BE2C (cell line): ENCODE data around the gene SH3TC2.

Experiments used
- DNase-seq: peaks from one replicate; pipeline ENCODE4 v3.0.0-alpha.2; 2020
- H3K27me3 ChIP-seq: fragments of 250-450 bp; sonication (Bioruptor Pico); 2 replicates; pipeline ENCODE4 v1.5.1; 2020; ENCODE audit warnings: mild to moderate bottlenecking
- H3K36me3 ChIP-seq: fragments of 250-450 bp; sonication (Bioruptor Pico); 2 replicates; pipeline ENCODE4 v1.5.1; 2020; ENCODE audit warnings: mild to moderate bottlenecking
- H3K4me1 ChIP-seq: fragments of 250-450 bp; sonication (Bioruptor Pico); 2 replicates; pipeline ENCODE4 v1.5.1; 2020
- H3K4me3 ChIP-seq: 2 replicates; pipeline ENCODE4 v1.5.1; 2011; ENCODE audit warnings: low read depth, low read length
- H3K9me3 ChIP-seq: fragments of 250-450 bp; sonication (Bioruptor Pico); 2 replicates; pipeline ENCODE4 v1.5.1; 2020
- TF ChIP-seq, protein P1 (sequence below): IDR thresholded peaks from 2 replicates; pipeline ENCODE4 v1.5.1; 2012; ENCODE audit warnings: mild to moderate bottlenecking, low read depth, low read length

SH3TC2 gene

DNA sequence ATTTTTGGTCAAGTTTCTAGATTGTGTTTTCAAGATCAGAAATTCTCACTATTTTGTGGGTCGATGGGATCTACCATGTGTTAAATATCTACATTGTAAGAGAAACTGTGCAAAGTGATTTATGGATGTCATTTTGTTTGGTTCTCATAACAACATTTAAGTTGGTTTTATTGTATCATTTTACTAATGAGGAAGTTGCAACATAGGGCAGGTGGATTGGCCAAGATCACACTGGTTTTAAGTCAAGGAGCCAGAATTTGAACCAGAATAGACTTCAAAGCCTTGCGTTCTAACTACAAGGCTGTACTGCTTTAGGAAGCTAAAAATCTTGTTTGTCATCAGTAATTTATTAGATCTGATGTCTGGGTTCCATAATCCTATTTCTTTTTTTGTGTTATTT lies 23.4 kb downstream of the SH3TC2 start:
- DNase-seq, result no peak
- Histone ChIP-seq H3K27me3 (no peaks in the 10 kb centered on the region), H3K4me3 (no peak overlapping the region), H3K36me3 (no peaks in the 10 kb centered on the region), H3K9me3 (no peaks in the 10 kb centered on the region), H3K4me1 (peaks cover 17% of the 10 kb centered on the region)
- TF ChIP-seq, protein P1, sequence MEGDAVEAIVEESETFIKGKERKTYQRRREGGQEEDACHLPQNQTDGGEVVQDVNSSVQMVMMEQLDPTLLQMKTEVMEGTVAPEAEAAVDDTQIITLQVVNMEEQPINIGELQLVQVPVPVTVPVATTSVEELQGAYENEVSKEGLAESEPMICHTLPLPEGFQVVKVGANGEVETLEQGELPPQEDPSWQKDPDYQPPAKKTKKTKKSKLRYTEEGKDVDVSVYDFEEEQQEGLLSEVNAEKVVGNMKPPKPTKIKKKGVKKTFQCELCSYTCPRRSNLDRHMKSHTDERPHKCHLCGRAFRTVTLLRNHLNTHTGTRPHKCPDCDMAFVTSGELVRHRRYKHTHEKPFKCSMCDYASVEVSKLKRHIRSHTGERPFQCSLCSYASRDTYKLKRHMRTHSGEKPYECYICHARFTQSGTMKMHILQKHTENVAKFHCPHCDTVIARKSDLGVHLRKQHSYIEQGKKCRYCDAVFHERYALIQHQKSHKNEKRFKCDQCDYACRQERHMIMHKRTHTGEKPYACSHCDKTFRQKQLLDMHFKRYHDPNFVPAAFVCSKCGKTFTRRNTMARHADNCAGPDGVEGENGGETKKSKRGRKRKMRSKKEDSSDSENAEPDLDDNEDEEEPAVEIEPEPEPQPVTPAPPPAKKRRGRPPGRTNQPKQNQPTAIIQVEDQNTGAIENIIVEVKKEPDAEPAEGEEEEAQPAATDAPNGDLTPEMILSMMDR, result no peak

DNA sequence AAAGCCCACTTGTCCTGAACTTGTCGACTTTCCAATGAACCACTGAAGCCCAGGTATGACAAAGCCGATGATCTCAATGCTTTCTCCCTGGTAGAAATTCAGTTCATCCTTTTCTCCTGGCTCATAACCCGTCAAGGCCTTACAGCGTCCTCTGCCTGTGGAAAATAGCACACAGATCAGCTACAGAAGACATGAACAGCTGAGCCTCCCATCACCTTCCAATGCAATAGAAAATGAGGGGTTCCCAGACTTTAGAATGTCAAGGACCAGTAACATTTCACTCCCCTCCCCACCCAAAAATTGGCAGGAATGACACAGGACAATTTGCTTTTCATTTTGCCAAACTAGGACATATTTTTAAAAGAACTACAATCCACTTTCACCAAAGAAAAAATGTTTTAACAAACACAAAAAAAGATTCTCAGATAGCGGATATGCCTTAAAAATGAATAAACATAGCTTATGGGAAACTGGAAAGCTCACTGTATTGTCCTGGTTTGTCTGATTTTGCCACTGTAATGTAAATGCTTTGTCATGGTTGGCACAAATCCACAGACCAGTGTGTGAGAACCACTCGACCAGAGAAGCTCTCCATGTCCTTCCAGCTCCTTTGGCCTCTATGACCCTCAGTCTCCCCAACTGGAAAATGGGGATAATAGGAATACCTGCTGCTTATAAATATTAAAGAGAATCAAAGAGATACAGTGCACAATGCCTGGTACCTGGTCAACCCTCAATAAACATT lies 24.4 kb downstream of the SH3TC2 start:
- H3K4me3 ChIP-seq, result no peak overlapping the region
- H3K4me1 ChIP-seq, result peaks cover 11% of the 10 kb centered on the region
- H3K27me3 ChIP-seq, result no peaks in the 10 kb centered on the region
- TF ChIP-seq, protein P1, result 0 out of 2 replicates have a peak, but pooled peaks have one; percentile 3
- H3K9me3 ChIP-seq, result no peaks in the 10 kb centered on the region
- no peak for DNase-seq
- no peaks in the 10 kb centered on the region for H3K36me3 ChIP-seq

DNA sequence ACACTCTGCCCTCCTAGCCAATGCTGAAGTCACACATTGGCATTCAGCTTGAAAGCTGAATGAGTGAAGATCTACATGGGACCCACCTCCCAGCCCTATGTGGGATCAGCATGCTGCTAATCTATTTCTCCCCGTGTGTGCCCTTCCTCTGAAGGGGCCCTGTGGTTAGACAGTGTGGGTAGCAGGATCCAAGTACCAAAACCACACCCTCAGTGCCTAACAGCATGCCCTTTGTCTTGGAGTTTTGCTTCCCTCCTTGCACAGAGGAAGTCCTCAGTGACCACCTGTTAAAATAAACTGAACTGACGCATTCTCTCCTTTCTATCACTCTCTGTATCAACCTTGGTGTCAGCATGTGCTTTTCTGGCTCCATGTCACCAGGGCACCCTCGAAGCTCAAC lies 25.0 kb downstream of the SH3TC2 start:
- DNase-seq, result no peak
- no peak overlapping the region for H3K4me3 ChIP-seq
- H3K9me3 ChIP-seq, result no peaks in the 10 kb centered on the region
- no peaks in the 10 kb centered on the region for H3K27me3 ChIP-seq
- no peaks in the 10 kb centered on the region for H3K36me3 ChIP-seq
- H3K4me1 ChIP-seq, result peaks cover 6% of the 10 kb centered on the region; the same call in 1 of the 2 replicates
- TF ChIP-seq, protein P1, result no peak

- DNase-seq, result no peak
- Histone ChIP-seq H3K4me3 (no peak overlapping the region), H3K4me1 (peaks cover 6% of the 10 kb centered on the region; the same call in 1 of the 2 replicates), H3K27me3 (no peaks in the 10 kb centered on the region), H3K9me3 (no peaks in the 10 kb centered on the region), H3K36me3 (no peaks in the 10 kb centered on the region)
- TF ChIP-seq, protein P1, result no peak
These were observed 25.9 kb downstream of the SH3TC2 start for GRCh38 chr5:149036970-149037369.

DNA sequence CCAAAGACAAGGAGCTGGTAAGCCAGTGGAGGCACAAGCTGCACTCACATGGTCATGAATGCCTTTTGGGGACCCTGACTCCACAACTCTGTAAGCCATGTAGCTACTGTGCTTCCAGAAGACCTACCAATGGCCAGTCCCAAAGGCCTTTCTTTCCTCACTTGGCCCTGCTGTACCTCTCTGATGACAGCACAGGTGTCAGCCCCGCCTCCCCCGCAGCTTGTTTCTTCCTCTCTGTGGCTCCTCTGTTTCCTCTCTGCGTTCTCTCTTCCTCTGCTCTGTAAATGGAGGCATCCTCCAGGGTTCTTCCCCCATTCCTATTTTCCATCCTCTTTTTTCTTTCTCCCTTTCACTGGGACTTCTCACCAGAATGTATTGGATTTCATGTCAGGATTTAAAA lies 26.7 kb downstream of the SH3TC2 start:
- Histone ChIP-seq H3K4me3 (no peak overlapping the region), H3K27me3 (no peaks in the 10 kb centered on the region), H3K36me3 (no peaks in the 10 kb centered on the region), H3K9me3 (no peaks in the 10 kb centered on the region), H3K4me1 (peaks cover 6% of the 10 kb centered on the region; the same call in 1 of the 2 replicates)
- TF ChIP-seq, protein P1, result no peak
- no peak for DNase-seq

- H3K4me3 ChIP-seq, result no peak overlapping the region
- peak; percentile 83 for DNase-seq
- H3K27me3 ChIP-seq, result no peaks in the 10 kb centered on the region
- TF ChIP-seq, protein P1, result peak; percentile 95
- peaks cover 5% of the 10 kb centered on the region; the same call in 1 of the 2 replicates for H3K4me1 ChIP-seq
- H3K36me3 ChIP-seq, result no peaks in the 10 kb centered on the region
- H3K9me3 ChIP-seq, result no peaks in the 10 kb centered on the region
These were observed 27.5 kb downstream of the SH3TC2 start for GRCh38 chr5:149035372-149035790.
